ENCODE measurements around the gene COG7.

- no peak for TF ChIP-seq CTCF (conservative IDR thresholded peaks at IDR 0.05)
- no peak for TF ChIP-seq EZH2 (IDR thresholded peaks at IDR 0.05; ENCODE audit: low read depth)
These were observed at the start of gene COG7 for GRCh38 chr16:23452572-23453337.
